Caco-2 (cell line): ENCODE results near the gene NFILZ. TPM values are rescaled to one million over a fixed set of nuclear protein-coding genes. Genes with fewer than 3 reads are reported as not detected.

Source experiments
- BruUV-seq: library from RNA; stranded (reverse); fragments of 400-500 nt; replicated peaks from 2 replicates; lab custom pipeline; 2021; lab: Mats Ljungman, UMichigan
- CTCF ChIA-PET: fragments of 300-600 bp; sonication (Branson Sonifier 250); formaldehyde crosslinking; loops from one replicate; lab custom pipeline; 2022; ENCODE audit warnings: antibody characterized with exemption; lab: Charles Lee
- POLR2A ChIA-PET: fragments of 300-600 bp; sonication (Branson Sonifier 250); formaldehyde crosslinking; loops from one replicate; lab custom pipeline; 2022; ENCODE audit warnings: antibody characterized with exemption; lab: Charles Lee
- DNase-seq, 2 experiments: peaks; one replicate each; pipeline versions ENCODE4 v3.0.0 to v3.0.0-alpha.2; 2020 to 2022
- H3K27me3 ChIP-seq: replicated peaks from 2 replicates; pipeline ENCODE4 v1.6.0; 2011; ENCODE audit warnings: low read length; ENCODE audit not compliant: control insufficient read depth, insufficient read depth
- H3K36me3 ChIP-seq: 2 replicates; pipeline ENCODE4 v1.5.1; 2011; ENCODE audit warnings: low read length; ENCODE audit not compliant: control insufficient read depth, insufficient read depth
- H3K4me1 ChIP-seq: fragments of 250-450 bp; sonication (Bioruptor Pico); 2 replicates; pipeline ENCODE4 v1.5.1; 2020; ENCODE audit warnings: mild to moderate bottlenecking
- H3K4me3 ChIP-seq: 2 replicates; pipeline ENCODE4 v1.5.1; 2011; ENCODE audit warnings: low read depth, mild to moderate bottlenecking, control low read depth, low read length
- H3K9me3 ChIP-seq: fragments of 250-450 bp; sonication (Bioruptor Pico); 2 replicates; pipeline ENCODE4 v1.5.1; 2020; ENCODE audit warnings: mild to moderate bottlenecking, moderate library complexity
- H3K27ac Mint-ChIP-seq: one replicate; pipeline ENCODE4 v1.8.0; 2022; ENCODE audit warnings: mixed read lengths; ENCODE audit not compliant: unreplicated experiment
- H3K27me3 Mint-ChIP-seq: one replicate; pipeline ENCODE4 v1.8.0; 2022; ENCODE audit warnings: mixed read lengths; ENCODE audit not compliant: insufficient read depth, unreplicated experiment
- H3K36me3 Mint-ChIP-seq: one replicate; pipeline ENCODE4 v1.8.0; 2022; ENCODE audit warnings: mild to moderate bottlenecking, mixed read lengths; ENCODE audit not compliant: insufficient read depth, unreplicated experiment
- H3K4me1 Mint-ChIP-seq: one replicate; pipeline ENCODE4 v1.8.0; 2022; ENCODE audit warnings: low read depth, mixed read lengths; ENCODE audit not compliant: unreplicated experiment
- H3K4me3 Mint-ChIP-seq: one replicate; pipeline ENCODE4 v1.8.0; 2022; ENCODE audit warnings: mild to moderate bottlenecking, moderate library complexity, mixed read lengths; ENCODE audit not compliant: unreplicated experiment
- H3K9me3 Mint-ChIP-seq: one replicate; pipeline ENCODE4 v1.8.0; 2022; ENCODE audit warnings: mixed read lengths; ENCODE audit not compliant: unreplicated experiment
- intact Hi-C: fragments of 100-400 bp; cut with micrococcal nuclease; formaldehyde crosslinking; loops from one replicate; pipeline ENCODE4 v1.10.0; 2022; ENCODE audit not compliant: unreplicated experiment
- total RNA-seq: library from RNA; stranded (reverse); gene quantifications from 2 replicates; pipeline ENCODE4 v1.2.3, GENCODE V29; 2022
- TF ChIP-seq, protein P1 (sequence below), 2 experiments: fragments of 200-600 bp in 1 of 2; IDR thresholded peaks; 1 replicate in 1 of 2; 2 replicates in 1 of 2; pipeline versions ENCODE4 v1.5.1 to v1.8.0; 2011 to 2022; ENCODE audit warnings: antibody characterized with exemption in 1 of 2, control low read depth in 1 of 2, inconsistent platforms in 1 of 2, low read depth in 1 of 2, low read length in 1 of 2, mild to moderate bottlenecking in 1 of 2, moderate library complexity in 1 of 2; ENCODE audit not compliant: insufficient read depth in 1 of 2, severe bottlenecking in 1 of 2, unreplicated experiment in 1 of 2

Gene NFILZ
- total RNA-seq, 1 experiment from 2014 or later: not detected

DNA sequence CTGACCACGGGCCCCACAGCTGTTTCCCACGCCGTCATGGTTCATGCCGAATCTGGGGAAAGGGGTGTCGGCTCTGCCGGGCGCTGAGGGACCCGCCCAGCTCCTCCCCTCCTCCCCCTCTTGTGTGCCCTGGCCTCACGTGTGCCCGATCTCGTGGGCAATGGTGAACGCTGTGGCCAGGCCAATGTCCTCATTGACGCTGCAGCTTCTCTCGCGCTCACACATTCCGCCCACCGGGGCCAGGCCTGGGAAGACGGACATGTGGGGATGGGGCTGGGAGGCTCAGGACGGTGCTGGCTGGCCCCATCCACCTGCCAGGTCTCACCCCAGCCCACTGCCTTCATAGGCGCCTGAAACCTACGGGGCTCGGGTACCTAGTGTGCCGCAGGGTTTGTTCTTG is 34.3 kb upstream of the NFILZ start:
- BruUV-seq: no TSS peak
- H3K4me1 Mint-ChIP-seq: peaks cover 7% of the 10 kb centered on the region
- Histone ChIP-seq H3K27me3 (no peaks in the 10 kb centered on the region), H3K4me3 (no peak overlapping the region), H3K4me1 (no peaks in the 10 kb centered on the region), H3K9me3 (peaks cover 9% of the 10 kb centered on the region; the same call in 1 of the 2 replicates), H3K36me3 (no peaks in the 10 kb centered on the region)
- intact Hi-C loops: no loop called here
- H3K27ac Mint-ChIP-seq: no peak overlapping the region
- H3K9me3 Mint-ChIP-seq: peaks cover 9% of the 10 kb centered on the region
- H3K4me3 Mint-ChIP-seq: no peak overlapping the region
- ChIA-PET POLR2A (no interaction called here), CTCF (interaction anchor here (0.7 kb wide), 1 partner anchor 15 kb away, joined by 3 read pairs; no protein-coding TSS in a partner anchor)
- DNase-seq: no peak
- TF ChIP-seq, protein P1, sequence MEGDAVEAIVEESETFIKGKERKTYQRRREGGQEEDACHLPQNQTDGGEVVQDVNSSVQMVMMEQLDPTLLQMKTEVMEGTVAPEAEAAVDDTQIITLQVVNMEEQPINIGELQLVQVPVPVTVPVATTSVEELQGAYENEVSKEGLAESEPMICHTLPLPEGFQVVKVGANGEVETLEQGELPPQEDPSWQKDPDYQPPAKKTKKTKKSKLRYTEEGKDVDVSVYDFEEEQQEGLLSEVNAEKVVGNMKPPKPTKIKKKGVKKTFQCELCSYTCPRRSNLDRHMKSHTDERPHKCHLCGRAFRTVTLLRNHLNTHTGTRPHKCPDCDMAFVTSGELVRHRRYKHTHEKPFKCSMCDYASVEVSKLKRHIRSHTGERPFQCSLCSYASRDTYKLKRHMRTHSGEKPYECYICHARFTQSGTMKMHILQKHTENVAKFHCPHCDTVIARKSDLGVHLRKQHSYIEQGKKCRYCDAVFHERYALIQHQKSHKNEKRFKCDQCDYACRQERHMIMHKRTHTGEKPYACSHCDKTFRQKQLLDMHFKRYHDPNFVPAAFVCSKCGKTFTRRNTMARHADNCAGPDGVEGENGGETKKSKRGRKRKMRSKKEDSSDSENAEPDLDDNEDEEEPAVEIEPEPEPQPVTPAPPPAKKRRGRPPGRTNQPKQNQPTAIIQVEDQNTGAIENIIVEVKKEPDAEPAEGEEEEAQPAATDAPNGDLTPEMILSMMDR (IDR thresholded peaks at IDR 0.05; ENCODE audit: insufficient read depth in 1 of 2, low read depth in 1 of 2, low read length in 1 of 2, severe bottlenecking in 1 of 2, unreplicated experiment in 1 of 2): no peak
- H3K36me3 Mint-ChIP-seq: no peaks in the 10 kb centered on the region
- peaks cover 17% of the 10 kb centered on the region for H3K27me3 Mint-ChIP-seq

GRCh38 chr19:8600064-8600463 is 30.4 kb upstream of the NFILZ start:
- Mint-ChIP-seq H3K27ac (no peak overlapping the region), H3K9me3 (peaks cover 13% of the 10 kb centered on the region), H3K27me3 (peaks cover 6% of the 10 kb centered on the region), H3K4me3 (no peak overlapping the region), H3K36me3 (peaks cover 5% of the 10 kb centered on the region), H3K4me1 (no peaks in the 10 kb centered on the region)
- no peaks in the 10 kb centered on the region for H3K36me3 ChIP-seq
- TF ChIP-seq, protein P1 (IDR thresholded peaks at IDR 0.05; ENCODE audit: insufficient read depth in 1 of 2, low read depth in 1 of 2, low read length in 1 of 2, severe bottlenecking in 1 of 2, unreplicated experiment in 1 of 2): no peak
- no peaks in the 10 kb centered on the region for H3K4me1 ChIP-seq
- DNase-seq: no peak
- ChIA-PET CTCF (no interaction called here), POLR2A (no interaction called here)
- no TSS peak for BruUV-seq
- no peak overlapping the region for H3K4me3 ChIP-seq
- H3K27me3 ChIP-seq: no peaks in the 10 kb centered on the region
- H3K9me3 ChIP-seq: peaks cover 6% of the 10 kb centered on the region
- intact Hi-C loops: no loop called here

DNA sequence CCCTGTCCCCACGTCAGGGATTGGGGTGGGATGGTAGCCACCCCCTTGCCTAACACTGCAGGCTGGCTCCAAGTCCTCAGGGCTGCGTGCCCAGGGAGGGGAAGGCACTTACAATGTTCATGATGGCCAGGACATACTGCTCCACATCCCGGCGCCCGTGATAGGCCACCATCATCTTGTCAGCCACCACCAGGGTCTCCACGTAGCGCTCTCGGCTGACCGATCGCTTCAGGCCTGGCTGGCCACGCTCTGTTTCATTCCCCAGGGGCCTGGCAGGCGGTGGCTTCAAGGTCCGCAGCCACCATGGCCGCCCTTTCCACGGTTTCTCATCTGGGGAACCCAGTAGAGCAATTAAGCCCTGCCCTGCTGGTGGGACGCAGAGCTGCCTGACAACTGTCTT is 29.6 kb upstream of the NFILZ start:
- H3K4me3 Mint-ChIP-seq: no peak overlapping the region
- H3K36me3 Mint-ChIP-seq: peaks cover 5% of the 10 kb centered on the region
- peaks cover 13% of the 10 kb centered on the region for H3K9me3 Mint-ChIP-seq
- BruUV-seq: no TSS peak
- ChIA-PET CTCF (no interaction called here), POLR2A (no interaction called here)
- TF ChIP-seq, protein P1 (IDR thresholded peaks at IDR 0.05; ENCODE audit: insufficient read depth in 1 of 2, low read depth in 1 of 2, low read length in 1 of 2, severe bottlenecking in 1 of 2, unreplicated experiment in 1 of 2): no peak
- no peaks in the 10 kb centered on the region for H3K4me1 Mint-ChIP-seq
- Histone ChIP-seq H3K9me3 (peaks cover 7% of the 10 kb centered on the region), H3K36me3 (no peaks in the 10 kb centered on the region), H3K4me3 (no peak overlapping the region), H3K27me3 (no peaks in the 10 kb centered on the region), H3K4me1 (no peaks in the 10 kb centered on the region)
- intact Hi-C loops: no loop called here
- H3K27ac Mint-ChIP-seq: no peak overlapping the region
- DNase-seq: no peak
- H3K27me3 Mint-ChIP-seq: peaks cover 5% of the 10 kb centered on the region
